Suprapubic skin (tissue), 4 donors: ENCODE results near the gene COQ3. TPM values are rescaled to one million over a fixed set of nuclear protein-coding genes. Genes with fewer than 3 reads are reported as not detected.

ENCODE experiments used
- DNase-seq, 2 donors: peaks; one replicate each; pipeline ENCODE4 v3.0.0-alpha.2; 2019; ENCODE audit warnings: low spot score in 2 of 2
- H3K27ac ChIP-seq: fragments of 200-600 bp; sonication (generic); one replicate; pipeline ENCODE4 v1.5.1; 2019
- H3K27me3 ChIP-seq: fragments of 200-600 bp; sonication (generic); one replicate; pipeline ENCODE4 v1.5.1; 2019
- H3K36me3 ChIP-seq: fragments of 200-600 bp; sonication (generic); one replicate; pipeline ENCODE4 v1.5.1; 2019
- H3K4me1 ChIP-seq: fragments of 200-600 bp; sonication (generic); one replicate; pipeline ENCODE4 v1.5.1; 2019
- H3K4me3 ChIP-seq: fragments of 200-600 bp; sonication (generic); one replicate; pipeline ENCODE4 v1.5.1; 2019; ENCODE audit warnings: mild to moderate bottlenecking
- H3K9me3 ChIP-seq: fragments of 200-600 bp; sonication (generic); one replicate; pipeline ENCODE4 v1.5.1; 2019
- EP300 ChIP-seq: sonication (generic); formaldehyde crosslinking; IDR thresholded peaks from one replicate; pipeline ENCODE4 v1.6.1; 2017; ENCODE audit warnings: antibody characterized with exemption
- POLR2A ChIP-seq, 2 donors: fragments of 450-650 bp; IDR thresholded peaks; one replicate each; pipeline ENCODE4 v1.6.1; 2017; ENCODE audit warnings: antibody characterized with exemption in 2 of 2, mild to moderate bottlenecking in 2 of 2, moderate library complexity in 2 of 2
- POLR2AphosphoS5 ChIP-seq, 3 donors: sonication (generic); formaldehyde crosslinking; IDR thresholded peaks; one replicate each; pipeline ENCODE4 v1.6.1; 2017; ENCODE audit warnings: antibody characterized with exemption in 3 of 3
- WGBS: methylation state at CpG from one replicate; pipeline ENCODE4 v1.1.5; 2018; 5-methylcytosine and 5-hydroxymethylcytosine counted together
- total RNA-seq, 4 donors: library from RNA; depleted of rRNA; stranded (reverse); fragments of >200 nt; gene quantifications; one replicate each; pipeline ENCODE4 v1.1.0, GENCODE V29; 2016
- TF ChIP-seq, protein P1 (sequence below), 2 donors: fragments of 200-600 bp in 1 of 2; fragments of 450-650 bp in 1 of 2; sonication (generic) in 1 of 2; IDR thresholded peaks; one replicate each; pipeline ENCODE4 v1.5.1; 2016 to 2019; ENCODE audit warnings: antibody characterized with exemption in 2 of 2, mild to moderate bottlenecking in 1 of 2, moderate library complexity in 1 of 2

The COQ3 gene
- total RNA-seq, 4 donors from 2014 or later = 1.4 to 4.7 (median 3.5) TPM

DNA sequence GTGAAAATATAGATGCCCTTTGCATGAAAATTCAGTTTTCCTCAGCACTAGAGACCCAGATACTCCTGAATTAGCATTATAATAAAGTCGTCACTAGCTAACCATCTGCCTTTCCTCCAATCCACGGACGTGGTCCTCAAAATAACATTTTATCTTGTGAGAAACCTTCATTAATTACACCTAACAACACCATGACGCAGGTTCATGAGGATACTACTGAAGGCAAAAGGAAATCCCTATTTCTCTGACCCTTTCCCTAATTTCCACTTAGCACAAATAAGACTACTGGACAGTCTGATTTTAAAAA, 32.4 kb upstream of the COQ3 start:
- Histone ChIP-seq H3K27ac (peak overlapping the region; percentile 100), H3K36me3 (peaks cover 6% of the 10 kb centered on the region), H3K27me3 (no peaks in the 10 kb centered on the region), H3K4me1 (peaks cover 53% of the 10 kb centered on the region), H3K9me3 (no peaks in the 10 kb centered on the region), H3K4me3 (peak overlapping the region; percentile 85)
- WGBS = 27% methylated on average over 4 of the region's 4 CpGs
- TF ChIP-seq POLR2A (IDR thresholded peaks at IDR 0.05) (no peak), POLR2AphosphoS5 (IDR thresholded peaks at IDR 0.05) (no peak), EP300 (no peak)
- TF ChIP-seq, protein P1, sequence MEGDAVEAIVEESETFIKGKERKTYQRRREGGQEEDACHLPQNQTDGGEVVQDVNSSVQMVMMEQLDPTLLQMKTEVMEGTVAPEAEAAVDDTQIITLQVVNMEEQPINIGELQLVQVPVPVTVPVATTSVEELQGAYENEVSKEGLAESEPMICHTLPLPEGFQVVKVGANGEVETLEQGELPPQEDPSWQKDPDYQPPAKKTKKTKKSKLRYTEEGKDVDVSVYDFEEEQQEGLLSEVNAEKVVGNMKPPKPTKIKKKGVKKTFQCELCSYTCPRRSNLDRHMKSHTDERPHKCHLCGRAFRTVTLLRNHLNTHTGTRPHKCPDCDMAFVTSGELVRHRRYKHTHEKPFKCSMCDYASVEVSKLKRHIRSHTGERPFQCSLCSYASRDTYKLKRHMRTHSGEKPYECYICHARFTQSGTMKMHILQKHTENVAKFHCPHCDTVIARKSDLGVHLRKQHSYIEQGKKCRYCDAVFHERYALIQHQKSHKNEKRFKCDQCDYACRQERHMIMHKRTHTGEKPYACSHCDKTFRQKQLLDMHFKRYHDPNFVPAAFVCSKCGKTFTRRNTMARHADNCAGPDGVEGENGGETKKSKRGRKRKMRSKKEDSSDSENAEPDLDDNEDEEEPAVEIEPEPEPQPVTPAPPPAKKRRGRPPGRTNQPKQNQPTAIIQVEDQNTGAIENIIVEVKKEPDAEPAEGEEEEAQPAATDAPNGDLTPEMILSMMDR (IDR thresholded peaks at IDR 0.05) = no peak
- no peak for DNase-seq

- TF ChIP-seq POLR2AphosphoS5 (IDR thresholded peaks at IDR 0.05) = peak in 1 of 3 donors; percentile 74
- no peak for TF ChIP-seq POLR2A (IDR thresholded peaks at IDR 0.05)
- Histone ChIP-seq H3K4me3 (peak overlapping the region; percentile 85), H3K36me3 (peaks cover 3% of the 10 kb centered on the region), H3K27ac (peak overlapping the region; percentile 100), H3K27me3 (no peaks in the 10 kb centered on the region), H3K4me1 (peaks cover 54% of the 10 kb centered on the region), H3K9me3 (no peaks in the 10 kb centered on the region)
- DNase-seq = peak; percentile 84 to 92
- under 1% methylated on average over 26 of the region's 29 CpGs for WGBS
Observed at GRCh38 chr6:99425647-99426450, 31.9 kb upstream of the COQ3 start.

DNA sequence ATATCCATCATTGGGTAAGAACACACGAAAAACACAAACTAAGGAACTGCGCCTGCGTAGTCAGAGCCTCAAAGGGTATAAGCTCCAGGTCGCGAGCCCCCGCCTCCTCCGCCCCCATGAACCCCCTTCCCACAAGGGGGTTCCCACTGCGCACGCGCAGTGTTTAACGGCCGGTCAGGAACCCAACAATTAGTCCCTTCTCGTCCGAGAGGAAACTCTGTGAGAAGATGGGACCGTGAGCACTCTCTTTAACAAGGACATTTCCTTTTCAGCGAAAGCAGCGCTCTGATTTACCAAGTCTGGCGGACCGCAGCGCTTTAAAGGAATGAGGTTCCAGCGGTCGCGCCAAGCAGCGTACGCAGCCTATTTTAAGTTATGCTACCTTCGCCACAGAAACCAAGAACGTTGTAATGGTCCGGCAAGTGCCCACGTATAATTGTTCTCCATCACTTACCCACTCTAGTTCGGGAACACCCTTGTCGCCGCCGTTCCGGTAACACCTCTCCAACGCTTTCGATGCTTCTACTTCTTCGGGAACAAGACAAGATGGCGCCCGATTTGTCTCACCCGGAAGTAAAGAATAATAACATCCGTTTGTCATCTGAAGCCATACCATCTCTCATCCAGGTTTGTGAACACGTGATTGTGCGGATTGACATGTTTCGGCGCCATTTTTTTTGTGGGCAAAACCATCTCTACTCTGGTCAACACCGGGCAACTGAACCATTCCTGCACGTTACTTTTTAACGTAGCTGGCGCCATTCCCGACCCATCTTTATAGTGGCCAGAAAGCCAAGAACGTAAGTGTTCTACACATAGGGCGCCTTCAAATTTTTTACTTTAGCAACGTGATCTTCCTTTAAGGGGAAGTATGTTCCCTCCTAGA, 31.0 kb upstream of the COQ3 start, which contains the start of gene PNISR:
Gene PNISR (minus strand): TSS at position 548 of the 886 bp plus-strand sequence. CDS start 10,649 bp downstream, outside the sequence.
- peaks cover 3% of the 10 kb centered on the region for H3K36me3 ChIP-seq
- H3K9me3 ChIP-seq = no peaks in the 10 kb centered on the region
- peak within 1 kb of the TSS; percentile 85 for H3K4me3 ChIP-seq
- H3K4me1 ChIP-seq = peaks cover 57% of the 10 kb centered on the region
- under 1% methylated on average over 52 of the region's 53 CpGs for WGBS
- no peaks in the 10 kb centered on the region for H3K27me3 ChIP-seq
- TF ChIP-seq, protein P1 (IDR thresholded peaks at IDR 0.05) = no peak
- TF ChIP-seq EP300 (no peak), POLR2AphosphoS5 (IDR thresholded peaks at IDR 0.05) (peak in 2 of 3 donors; percentile 56 to 69), POLR2A (IDR thresholded peaks at IDR 0.05) (peak in 1 of 2 donors; percentile 55)
- DNase-seq = peak; percentile 94 to 95
- peak within 1 kb of the TSS; percentile 100 for H3K27ac ChIP-seq

- H3K4me1 ChIP-seq = peaks cover 57% of the 10 kb centered on the region
- peak overlapping the region; percentile 85 for H3K4me3 ChIP-seq
- no peak for DNase-seq
- TF ChIP-seq POLR2A (IDR thresholded peaks at IDR 0.05) = no peak
- TF ChIP-seq, protein P1 (IDR thresholded peaks at IDR 0.05) = no peak
- no peak for TF ChIP-seq EP300
- no peak for TF ChIP-seq POLR2AphosphoS5 (IDR thresholded peaks at IDR 0.05)
- no peaks in the 10 kb centered on the region for H3K9me3 ChIP-seq
- peaks cover 3% of the 10 kb centered on the region for H3K36me3 ChIP-seq
- WGBS = 63% methylated on average over 5 of the region's 5 CpGs
- H3K27me3 ChIP-seq = no peaks in the 10 kb centered on the region
- H3K27ac ChIP-seq = peak overlapping the region; percentile 100
Observed at GRCh38 chr6:99424022-99424421, 30.0 kb upstream of the COQ3 start.

GRCh38 chr6:99422912-99423311, 28.9 kb upstream of the COQ3 start:
- WGBS = 83% methylated on average over 6 of the region's 6 CpGs
- TF ChIP-seq EP300 (no peak), POLR2AphosphoS5 (IDR thresholded peaks at IDR 0.05) (no peak), POLR2A (IDR thresholded peaks at IDR 0.05) (no peak)
- TF ChIP-seq, protein P1 (IDR thresholded peaks at IDR 0.05) = no peak
- peak overlapping the region; percentile 85 for H3K4me3 ChIP-seq
- H3K27me3 ChIP-seq = no peaks in the 10 kb centered on the region
- H3K9me3 ChIP-seq = no peaks in the 10 kb centered on the region
- peaks cover 54% of the 10 kb centered on the region for H3K4me1 ChIP-seq
- no peak for DNase-seq
- peaks cover 3% of the 10 kb centered on the region for H3K36me3 ChIP-seq
- no peak overlapping the region for H3K27ac ChIP-seq
